ENCODE data around the gene GDF9.

DNA sequence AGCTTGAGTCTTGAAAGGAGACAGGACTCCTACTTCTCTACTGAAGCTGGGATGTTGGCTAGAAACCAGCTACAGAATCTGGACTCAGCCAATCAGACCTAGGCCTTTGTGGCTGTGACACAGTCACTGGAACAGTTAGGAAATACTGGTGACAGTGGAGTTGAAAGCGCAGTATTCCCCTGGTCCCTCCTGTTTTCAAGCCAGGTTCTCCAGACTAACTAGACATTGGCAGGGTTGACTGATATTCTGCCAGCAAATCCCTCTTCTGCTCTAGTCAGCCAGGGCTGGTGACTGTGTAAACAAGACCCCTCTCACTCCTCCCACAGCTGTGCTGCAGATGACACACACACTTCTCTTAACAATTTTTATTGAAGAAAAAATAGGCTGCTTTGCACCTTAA, 44.5 kb downstream of the GDF9 start:
- TF ChIP-seq, protein P1, sequence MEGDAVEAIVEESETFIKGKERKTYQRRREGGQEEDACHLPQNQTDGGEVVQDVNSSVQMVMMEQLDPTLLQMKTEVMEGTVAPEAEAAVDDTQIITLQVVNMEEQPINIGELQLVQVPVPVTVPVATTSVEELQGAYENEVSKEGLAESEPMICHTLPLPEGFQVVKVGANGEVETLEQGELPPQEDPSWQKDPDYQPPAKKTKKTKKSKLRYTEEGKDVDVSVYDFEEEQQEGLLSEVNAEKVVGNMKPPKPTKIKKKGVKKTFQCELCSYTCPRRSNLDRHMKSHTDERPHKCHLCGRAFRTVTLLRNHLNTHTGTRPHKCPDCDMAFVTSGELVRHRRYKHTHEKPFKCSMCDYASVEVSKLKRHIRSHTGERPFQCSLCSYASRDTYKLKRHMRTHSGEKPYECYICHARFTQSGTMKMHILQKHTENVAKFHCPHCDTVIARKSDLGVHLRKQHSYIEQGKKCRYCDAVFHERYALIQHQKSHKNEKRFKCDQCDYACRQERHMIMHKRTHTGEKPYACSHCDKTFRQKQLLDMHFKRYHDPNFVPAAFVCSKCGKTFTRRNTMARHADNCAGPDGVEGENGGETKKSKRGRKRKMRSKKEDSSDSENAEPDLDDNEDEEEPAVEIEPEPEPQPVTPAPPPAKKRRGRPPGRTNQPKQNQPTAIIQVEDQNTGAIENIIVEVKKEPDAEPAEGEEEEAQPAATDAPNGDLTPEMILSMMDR (conservative IDR thresholded peaks at IDR 0.05 in 1 of 2, IDR thresholded peaks at IDR 0.05 in 1 of 2; ENCODE audit: extremely low read depth in 1 of 2, insufficient read depth in 1 of 2, low read depth in 1 of 2, low read length in 2 of 2): no peak
- no peak for TF ChIP-seq EZH2 (IDR thresholded peaks at IDR 0.05; ENCODE audit: borderline replicate concordance, low read length)

Data from mammary epithelial cell (primary cell).